KMS-11 (cell line): ENCODE data around the gene TRAF3IP1.

ENCODE experiments used
- H2AFZ ChIP-seq: fragments of 200-600 bp; sonication (generic); 2 replicates; pipeline ENCODE4 v1.6.1; 2016; ENCODE audit warnings: antibody characterized with exemption, mixed run types, low read depth
- H3K27ac ChIP-seq: fragments of 200-600 bp; sonication (generic); 2 replicates; pipeline ENCODE4 v1.6.1; 2016; ENCODE audit warnings: mild to moderate bottlenecking, mixed run types
- H3K27me3 ChIP-seq: fragments of 200-600 bp; sonication (generic); 2 replicates; pipeline ENCODE4 v1.6.1; 2017; ENCODE audit warnings: mild to moderate bottlenecking, low read depth, mixed run types, moderate library complexity; ENCODE audit not compliant: insufficient read depth
- H3K36me3 ChIP-seq: fragments of 200-600 bp; sonication (generic); 2 replicates; pipeline ENCODE4 v1.6.1; 2017; ENCODE audit warnings: mild to moderate bottlenecking, mixed run types; ENCODE audit not compliant: insufficient read depth
- H3K4me1 ChIP-seq: fragments of 200-600 bp; sonication (generic); 2 replicates; pipeline ENCODE4 v1.6.1; 2016; ENCODE audit warnings: mild to moderate bottlenecking, low read depth, mixed run types; ENCODE audit not compliant: poor library complexity, severe bottlenecking
- H3K4me2 ChIP-seq: fragments of 200-600 bp; sonication (generic); 2 replicates; pipeline ENCODE4 v1.7.0; 2016; ENCODE audit warnings: mild to moderate bottlenecking, mixed run types
- H3K4me3 ChIP-seq: fragments of 200-600 bp; sonication (generic); IDR thresholded peaks from 2 replicates; pipeline ENCODE4 v1.6.1; 2017; ENCODE audit warnings: low read depth, low read length, mixed read lengths; ENCODE audit not compliant: insufficient read depth
- H3K79me2 ChIP-seq: fragments of 200-600 bp; sonication (generic); 2 replicates; pipeline ENCODE4 v1.6.1; 2016; ENCODE audit warnings: low read depth, mixed run types; ENCODE audit not compliant: insufficient read depth
- H3K9ac ChIP-seq: fragments of 200-600 bp; sonication (generic); 2 replicates; pipeline ENCODE4 v1.6.1; 2016; ENCODE audit warnings: mild to moderate bottlenecking, mixed run types
- H4K20me1 ChIP-seq: fragments of 200-600 bp; sonication (generic); 2 replicates; pipeline ENCODE4 v1.6.1; 2016; ENCODE audit warnings: mild to moderate bottlenecking, mixed run types; ENCODE audit not compliant: insufficient read depth
- TF ChIP-seq, protein P1 (sequence below): fragments of 200-600 bp; sonication (generic); conservative IDR thresholded peaks from 2 replicates; pipeline ENCODE4 v1.6.1; 2017; ENCODE audit warnings: low read depth, mild to moderate bottlenecking, antibody characterized with exemption, low read length, moderate library complexity, mixed read lengths

TRAF3IP1 gene

DNA sequence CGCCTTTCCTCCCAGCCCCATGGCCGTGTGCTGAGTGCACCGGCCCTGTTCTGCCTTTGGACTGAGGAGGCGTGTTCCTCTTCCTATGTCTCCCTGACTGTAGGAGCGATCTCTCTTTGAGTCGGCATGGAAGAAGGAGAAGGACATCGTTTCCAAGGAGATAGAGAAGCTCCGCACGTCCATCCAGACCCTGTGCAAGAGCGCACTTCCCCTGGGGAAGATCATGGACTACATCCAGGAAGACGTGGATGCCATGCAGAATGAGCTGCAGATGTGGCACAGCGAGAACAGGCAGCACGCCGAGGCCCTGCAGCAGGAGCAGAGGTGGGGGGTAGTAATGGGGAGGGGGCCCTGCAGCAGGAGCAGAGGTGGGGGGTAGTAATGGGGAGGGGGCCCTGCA is 77.0 kb downstream of the TRAF3IP1 start:
- TF ChIP-seq, protein P1, sequence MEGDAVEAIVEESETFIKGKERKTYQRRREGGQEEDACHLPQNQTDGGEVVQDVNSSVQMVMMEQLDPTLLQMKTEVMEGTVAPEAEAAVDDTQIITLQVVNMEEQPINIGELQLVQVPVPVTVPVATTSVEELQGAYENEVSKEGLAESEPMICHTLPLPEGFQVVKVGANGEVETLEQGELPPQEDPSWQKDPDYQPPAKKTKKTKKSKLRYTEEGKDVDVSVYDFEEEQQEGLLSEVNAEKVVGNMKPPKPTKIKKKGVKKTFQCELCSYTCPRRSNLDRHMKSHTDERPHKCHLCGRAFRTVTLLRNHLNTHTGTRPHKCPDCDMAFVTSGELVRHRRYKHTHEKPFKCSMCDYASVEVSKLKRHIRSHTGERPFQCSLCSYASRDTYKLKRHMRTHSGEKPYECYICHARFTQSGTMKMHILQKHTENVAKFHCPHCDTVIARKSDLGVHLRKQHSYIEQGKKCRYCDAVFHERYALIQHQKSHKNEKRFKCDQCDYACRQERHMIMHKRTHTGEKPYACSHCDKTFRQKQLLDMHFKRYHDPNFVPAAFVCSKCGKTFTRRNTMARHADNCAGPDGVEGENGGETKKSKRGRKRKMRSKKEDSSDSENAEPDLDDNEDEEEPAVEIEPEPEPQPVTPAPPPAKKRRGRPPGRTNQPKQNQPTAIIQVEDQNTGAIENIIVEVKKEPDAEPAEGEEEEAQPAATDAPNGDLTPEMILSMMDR = no peak
- H3K4me1 ChIP-seq = no peaks in the 10 kb centered on the region
- H2AFZ ChIP-seq = no peak overlapping the region
- no peaks in the 10 kb centered on the region for H3K27me3 ChIP-seq
- no peaks in the 10 kb centered on the region for H3K79me2 ChIP-seq
- no peak overlapping the region for H3K27ac ChIP-seq
- H4K20me1 ChIP-seq = no peaks in the 10 kb centered on the region
- no peak overlapping the region for H3K9ac ChIP-seq
- H3K4me3 ChIP-seq = no peak overlapping the region
- no peaks in the 10 kb centered on the region for H3K36me3 ChIP-seq
- H3K4me2 ChIP-seq = no peak overlapping the region

DNA sequence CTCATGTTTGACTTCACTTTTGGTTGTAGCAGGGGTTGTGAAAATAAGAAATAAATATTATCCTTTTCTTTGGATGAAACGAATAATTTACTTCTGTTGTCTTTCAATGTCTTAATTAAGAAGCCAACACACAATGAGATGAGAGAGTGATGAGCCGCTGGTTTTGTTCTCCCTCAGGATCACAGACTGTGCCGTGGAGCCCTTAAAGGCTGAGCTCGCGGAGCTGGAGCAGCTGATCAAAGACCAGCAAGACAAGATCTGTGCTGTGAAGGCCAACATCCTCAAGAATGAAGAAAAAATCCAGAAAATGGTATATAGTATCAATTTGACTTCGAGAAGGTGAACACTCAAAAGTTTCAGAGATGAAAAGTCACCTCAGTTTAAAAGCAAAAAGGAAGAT is 78.3 kb downstream of the TRAF3IP1 start:
- H3K79me2 ChIP-seq = no peaks in the 10 kb centered on the region
- H3K27me3 ChIP-seq = no peaks in the 10 kb centered on the region
- H3K4me1 ChIP-seq = no peaks in the 10 kb centered on the region
- H3K36me3 ChIP-seq = no peaks in the 10 kb centered on the region
- no peak overlapping the region for H3K9ac ChIP-seq
- no peak overlapping the region for H2AFZ ChIP-seq
- H3K4me2 ChIP-seq = no peak overlapping the region
- H3K4me3 ChIP-seq = no peak overlapping the region
- no peaks in the 10 kb centered on the region for H4K20me1 ChIP-seq
- no peak overlapping the region for H3K27ac ChIP-seq
- TF ChIP-seq, protein P1 = no peak

DNA sequence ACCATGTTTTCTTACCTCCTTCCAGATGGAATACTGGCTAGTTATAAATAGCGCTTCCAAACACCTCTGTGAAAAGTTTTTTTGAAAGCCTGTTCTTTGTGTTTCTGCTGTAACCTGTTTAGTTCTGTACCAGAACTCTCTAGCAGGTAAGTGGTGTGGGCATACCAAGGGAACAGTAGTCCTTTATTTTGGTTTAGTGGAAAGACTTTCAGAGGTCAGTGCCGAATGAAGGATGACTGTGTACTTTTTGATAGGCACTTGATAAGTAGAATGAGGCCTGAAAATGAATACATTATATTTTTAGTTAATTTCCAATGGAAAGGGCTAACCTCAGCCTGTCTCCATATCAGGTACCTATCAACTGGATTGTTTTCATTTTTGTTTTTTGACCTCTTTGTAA is 78.8 kb downstream of the TRAF3IP1 start:
- Histone ChIP-seq H3K4me1 (no peaks in the 10 kb centered on the region), H3K36me3 (no peaks in the 10 kb centered on the region), H3K4me2 (no peak overlapping the region), H3K9ac (no peak overlapping the region), H3K79me2 (no peaks in the 10 kb centered on the region), H3K27me3 (no peaks in the 10 kb centered on the region), H4K20me1 (no peaks in the 10 kb centered on the region), H3K27ac (no peak overlapping the region), H3K4me3 (no peak overlapping the region), H2AFZ (no peak overlapping the region)
- TF ChIP-seq, protein P1 = no peak

DNA sequence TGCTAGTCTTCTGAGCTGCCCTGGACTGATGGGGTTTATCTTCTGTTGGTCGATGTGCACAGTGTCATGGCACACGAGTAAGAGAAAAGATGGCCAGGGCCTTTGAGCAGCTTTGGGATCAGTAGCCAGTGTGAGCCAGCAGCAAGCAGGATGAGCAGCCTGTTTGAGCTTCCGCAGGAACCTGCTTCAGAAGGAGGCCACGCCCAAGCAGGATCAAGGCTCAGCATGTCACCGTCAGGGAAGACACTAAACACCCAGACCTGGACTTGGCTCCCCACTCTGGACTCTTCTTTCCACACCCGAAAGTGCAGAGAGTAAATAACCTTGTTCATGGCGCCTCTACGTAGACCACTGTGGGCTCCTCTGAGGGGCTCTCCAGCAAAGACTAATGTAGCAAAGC is 81.2 kb downstream of the TRAF3IP1 start:
- TF ChIP-seq, protein P1 = no peak
- no peak overlapping the region for H3K4me3 ChIP-seq
- H3K79me2 ChIP-seq = no peaks in the 10 kb centered on the region
- H4K20me1 ChIP-seq = no peaks in the 10 kb centered on the region
- no peaks in the 10 kb centered on the region for H3K36me3 ChIP-seq
- no peak overlapping the region for H3K27ac ChIP-seq
- no peak overlapping the region for H3K4me2 ChIP-seq
- no peaks in the 10 kb centered on the region for H3K27me3 ChIP-seq
- H3K4me1 ChIP-seq = no peaks in the 10 kb centered on the region
- H3K9ac ChIP-seq = no peak overlapping the region
- no peak overlapping the region for H2AFZ ChIP-seq
